AG09319 (cell line): Measurements from ENCODE around the gene GAPVD1.

ENCODE experiments used
- DNase-seq: peaks from one replicate; pipeline ENCODE4 v3.0.0-alpha.2; 2010; ENCODE audit warnings: low read depth; ENCODE audit errors: extremely low read depth
- CTCF ChIP-seq: IDR thresholded peaks from 2 replicates; pipeline ENCODE4 v1.5.1; 2011; ENCODE audit warnings: low read depth, mild to moderate bottlenecking, inconsistent platforms, low read length, moderate library complexity

The GAPVD1 gene

DNA sequence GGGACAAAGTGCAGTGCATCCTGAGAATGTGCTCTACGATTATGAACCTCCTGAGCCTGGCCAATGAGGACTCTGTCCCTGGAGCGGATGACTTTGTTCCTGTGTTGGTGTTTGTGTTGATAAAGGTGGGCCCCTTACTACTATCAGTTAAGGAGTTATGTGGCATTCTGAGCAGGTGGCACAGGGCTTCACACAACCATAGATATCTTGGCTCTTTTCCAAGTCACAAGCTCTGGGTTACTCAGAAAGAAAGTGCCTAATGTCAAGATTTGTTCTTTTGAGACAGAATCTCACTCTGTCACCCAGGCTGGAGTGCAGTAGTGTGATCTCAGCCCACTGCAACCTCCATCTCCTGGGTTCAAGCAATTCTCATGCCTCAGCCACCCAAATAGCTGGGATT, 99.0 kb downstream of the GAPVD1 start:
- no peak for TF ChIP-seq CTCF
- DNase-seq: no peak

GRCh38 chr9:125361837-125362531, 100.4 kb downstream of the GAPVD1 start:
- TF ChIP-seq CTCF: peak; percentile 22
- DNase-seq: no peak

- TF ChIP-seq CTCF: no peak
- no peak for DNase-seq
Observed at GRCh38 chr9:125366676-125367075, 105.0 kb downstream of the GAPVD1 start.

- TF ChIP-seq CTCF: no peak
Observed at GRCh38 chr9:125370786-125371185, 109.2 kb downstream of the GAPVD1 start.

GRCh38 chr9:125372441-125373226, 111.0 kb downstream of the GAPVD1 start:
- no peak for DNase-seq
- TF ChIP-seq CTCF: no peak

More at GRCh38 chr9:125370786-125371185, 109.2 kb downstream of the GAPVD1 start:
- no peak for DNase-seq

DNA sequence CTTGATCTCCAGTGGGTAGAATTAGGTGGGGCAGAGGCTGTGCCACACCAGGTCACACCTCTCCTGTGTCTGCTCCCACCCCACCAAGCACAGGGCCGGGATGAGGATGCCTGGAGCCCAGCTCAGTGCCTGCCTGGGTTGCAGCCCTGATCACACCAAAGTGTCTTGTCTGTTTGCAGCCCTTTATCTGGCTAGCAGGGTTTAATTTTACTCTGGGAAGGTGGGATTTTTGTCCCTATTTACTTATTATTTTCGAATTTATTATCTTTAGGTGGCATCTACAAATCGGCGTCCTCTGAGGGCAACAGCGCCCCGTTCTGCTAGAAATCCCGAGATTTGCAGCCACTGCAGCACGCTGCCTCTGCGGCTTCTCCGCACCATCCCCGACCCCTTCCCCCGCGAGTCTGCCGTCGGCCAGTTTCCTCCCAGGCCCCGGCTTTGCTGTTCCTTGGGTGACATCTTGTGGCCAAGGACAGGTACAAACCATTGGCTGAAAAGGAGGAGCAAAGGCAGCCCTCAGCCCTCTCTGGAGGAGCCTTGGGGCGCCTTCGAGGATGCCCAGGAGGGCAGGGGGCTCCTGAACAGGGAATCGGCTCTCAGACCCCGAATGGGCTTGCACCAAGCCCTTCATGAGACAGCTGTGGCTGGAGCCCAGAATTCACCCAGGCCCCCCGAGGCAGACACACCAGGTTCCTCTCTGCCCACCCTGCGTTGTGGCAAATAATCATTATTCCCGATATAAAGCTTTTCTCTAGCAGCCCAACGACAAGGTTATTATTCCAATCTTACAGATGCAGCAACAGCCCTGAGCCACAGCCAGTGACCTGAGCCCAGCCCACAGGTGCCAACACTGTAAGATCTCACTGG, 113.0 kb downstream of the GAPVD1 start:
- TF ChIP-seq CTCF: peak; percentile 79
- DNase-seq: peak; percentile 23
